ENCODE measurements around the gene PRLR.

Gene PRLR

DNA sequence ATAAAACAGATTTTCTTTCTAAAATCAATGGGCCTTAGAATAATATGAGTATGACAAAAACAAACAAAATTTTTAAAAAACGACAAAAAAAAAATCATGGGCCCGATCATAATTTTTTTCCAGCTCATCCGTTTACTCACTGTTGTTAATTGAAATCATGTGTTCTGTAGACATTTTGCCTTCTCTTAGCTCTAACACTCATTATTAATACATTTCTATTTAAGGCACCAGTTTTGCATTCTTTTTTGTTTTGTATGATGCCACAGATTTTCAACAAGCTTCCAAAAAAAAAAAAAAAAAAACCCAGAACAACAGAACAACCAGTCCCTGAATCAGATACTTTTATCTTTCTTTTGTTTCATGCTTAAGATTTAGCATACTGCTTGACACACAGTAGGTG, 86.4 kb downstream of the PRLR start:
- TF ChIP-seq EZH2 (IDR thresholded peaks at IDR 0.05) (no peak), FOXP2 (optimal IDR thresholded peaks at IDR 0.05; ENCODE audit: control extremely low read depth, extremely low read length, insufficient read depth) (no peak), POLR2AphosphoS5 (IDR thresholded peaks at IDR 0.05; ENCODE audit: borderline replicate concordance, low read depth, low read length) (no peak)
- no peak for DNase-seq (ENCODE audit: low read depth, low spot score)
- Histone ChIP-seq H3K9me3 (ENCODE audit: low read depth, low read length) (no peaks in the 10 kb centered on the region), H3K4me3 (no peak overlapping the region), H3K36me3 (ENCODE audit: insufficient read depth, low read length) (no peaks in the 10 kb centered on the region), H3K9ac (ENCODE audit: insufficient read length) (no peak overlapping the region), H3K27ac (no peak overlapping the region)

DNA sequence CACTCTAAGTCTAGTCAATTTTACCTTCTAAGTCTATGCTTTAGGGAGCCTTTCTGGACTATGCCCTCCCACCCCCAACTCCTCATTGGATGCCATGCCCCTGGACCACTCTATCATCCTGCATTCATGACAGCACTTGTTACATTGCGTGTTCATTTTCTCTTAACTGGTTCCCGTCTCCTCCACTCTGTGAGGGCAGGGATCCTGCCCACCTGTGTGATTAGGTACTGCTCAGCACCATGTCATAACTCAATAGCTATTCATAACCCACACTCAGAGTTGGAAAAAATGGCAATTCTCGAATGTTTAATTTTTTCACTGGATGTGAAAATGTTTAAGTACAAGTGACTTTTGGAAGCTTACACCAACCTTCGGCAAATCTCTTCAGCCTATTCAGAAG, 88.5 kb downstream of the PRLR start:
- no peaks in the 10 kb centered on the region for H3K36me3 ChIP-seq (ENCODE audit: insufficient read depth, low read length)
- H3K4me3 ChIP-seq: no peak overlapping the region
- TF ChIP-seq EZH2 (IDR thresholded peaks at IDR 0.05) (no peak), POLR2AphosphoS5 (IDR thresholded peaks at IDR 0.05; ENCODE audit: borderline replicate concordance, low read depth, low read length) (no peak), FOXP2 (optimal IDR thresholded peaks at IDR 0.05; ENCODE audit: control extremely low read depth, extremely low read length, insufficient read depth) (no peak)
- H3K9ac ChIP-seq (ENCODE audit: insufficient read length): no peak overlapping the region
- no peak overlapping the region for H3K27ac ChIP-seq
- no peak for DNase-seq (ENCODE audit: low read depth, low spot score)
- H3K9me3 ChIP-seq (ENCODE audit: low read depth, low read length): no peaks in the 10 kb centered on the region

- no peak for DNase-seq (ENCODE audit: low read depth, low spot score)
- Histone ChIP-seq H3K9ac (ENCODE audit: insufficient read length) (no peak overlapping the region), H3K4me3 (no peak overlapping the region), H3K27ac (no peak overlapping the region), H3K9me3 (ENCODE audit: low read depth, low read length) (no peaks in the 10 kb centered on the region), H3K36me3 (ENCODE audit: insufficient read depth, low read length) (no peaks in the 10 kb centered on the region)
- no peak for TF ChIP-seq FOXP2 (optimal IDR thresholded peaks at IDR 0.05; ENCODE audit: control extremely low read depth, extremely low read length, insufficient read depth)
- TF ChIP-seq EZH2 (IDR thresholded peaks at IDR 0.05): no peak
- no peak for TF ChIP-seq POLR2AphosphoS5 (IDR thresholded peaks at IDR 0.05; ENCODE audit: borderline replicate concordance, low read depth, low read length)
Measured at GRCh38 chr5:35138232-35138631, 92.1 kb downstream of the PRLR start.

- Histone ChIP-seq H3K27ac (no peak overlapping the region), H3K9ac (ENCODE audit: insufficient read length) (no peak overlapping the region), H3K36me3 (ENCODE audit: insufficient read depth, low read length) (no peaks in the 10 kb centered on the region), H3K9me3 (ENCODE audit: low read depth, low read length) (no peaks in the 10 kb centered on the region), H3K4me3 (no peak overlapping the region)
- DNase-seq (ENCODE audit: low read depth, low spot score): no peak
- no peak for TF ChIP-seq POLR2AphosphoS5 (IDR thresholded peaks at IDR 0.05; ENCODE audit: borderline replicate concordance, low read depth, low read length)
- TF ChIP-seq EZH2 (IDR thresholded peaks at IDR 0.05): no peak
- no peak for TF ChIP-seq FOXP2 (optimal IDR thresholded peaks at IDR 0.05; ENCODE audit: control extremely low read depth, extremely low read length, insufficient read depth)
Measured at GRCh38 chr5:35136386-35136785, 93.9 kb downstream of the PRLR start.

- no peak overlapping the region for H3K4me3 ChIP-seq
- no peak for DNase-seq (ENCODE audit: low read depth, low spot score)
- H3K36me3 ChIP-seq (ENCODE audit: insufficient read depth, low read length): no peaks in the 10 kb centered on the region
- no peak overlapping the region for H3K27ac ChIP-seq
- H3K9ac ChIP-seq (ENCODE audit: insufficient read length): no peak overlapping the region
- H3K9me3 ChIP-seq (ENCODE audit: low read depth, low read length): no peaks in the 10 kb centered on the region
- no peak for TF ChIP-seq EZH2 (IDR thresholded peaks at IDR 0.05)
- no peak for TF ChIP-seq POLR2AphosphoS5 (IDR thresholded peaks at IDR 0.05; ENCODE audit: borderline replicate concordance, low read depth, low read length)
- no peak for TF ChIP-seq FOXP2 (optimal IDR thresholded peaks at IDR 0.05; ENCODE audit: control extremely low read depth, extremely low read length, insufficient read depth)
Measured at GRCh38 chr5:35135239-35135700, 95.0 kb downstream of the PRLR start.

GRCh38 chr5:35134278-35135030, 95.8 kb downstream of the PRLR start:
- no peak for TF ChIP-seq EZH2 (IDR thresholded peaks at IDR 0.05)
- TF ChIP-seq POLR2AphosphoS5 (IDR thresholded peaks at IDR 0.05; ENCODE audit: borderline replicate concordance, low read depth, low read length): no peak
- no peak for TF ChIP-seq FOXP2 (optimal IDR thresholded peaks at IDR 0.05; ENCODE audit: control extremely low read depth, extremely low read length, insufficient read depth)
- H3K27ac ChIP-seq: no peak overlapping the region
- H3K9ac ChIP-seq (ENCODE audit: insufficient read length): no peak overlapping the region
- H3K36me3 ChIP-seq (ENCODE audit: insufficient read depth, low read length): no peaks in the 10 kb centered on the region
- no peaks in the 10 kb centered on the region for H3K9me3 ChIP-seq (ENCODE audit: low read depth, low read length)
- no peak overlapping the region for H3K4me3 ChIP-seq
- no peak for DNase-seq (ENCODE audit: low read depth, low spot score)

DNA sequence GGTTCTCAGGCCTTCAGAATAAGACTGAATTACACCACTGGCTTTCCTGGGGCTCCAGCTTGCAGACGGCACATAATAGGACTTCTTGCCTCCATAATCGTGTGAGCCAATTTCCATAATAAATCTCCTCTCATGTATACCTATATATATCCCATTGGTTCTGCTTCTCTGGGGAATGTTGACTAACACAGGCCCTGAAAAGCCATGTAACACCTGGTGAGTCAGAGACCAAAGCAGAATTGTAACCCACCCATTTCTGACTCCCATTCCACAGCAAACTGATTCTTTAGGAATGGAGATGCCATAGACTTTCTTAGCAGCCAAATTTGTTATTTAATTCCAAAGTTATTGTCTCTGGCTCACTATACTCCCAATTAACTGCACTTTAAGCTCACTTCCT, 97.1 kb downstream of the PRLR start:
- no peak for DNase-seq (ENCODE audit: low read depth, low spot score)
- H3K36me3 ChIP-seq (ENCODE audit: insufficient read depth, low read length): no peaks in the 10 kb centered on the region
- TF ChIP-seq EZH2 (IDR thresholded peaks at IDR 0.05) (no peak), FOXP2 (optimal IDR thresholded peaks at IDR 0.05; ENCODE audit: control extremely low read depth, extremely low read length, insufficient read depth) (no peak), POLR2AphosphoS5 (IDR thresholded peaks at IDR 0.05; ENCODE audit: borderline replicate concordance, low read depth, low read length) (no peak)
- no peak overlapping the region for H3K27ac ChIP-seq
- no peak overlapping the region for H3K9ac ChIP-seq (ENCODE audit: insufficient read length)
- no peak overlapping the region for H3K4me3 ChIP-seq
- no peaks in the 10 kb centered on the region for H3K9me3 ChIP-seq (ENCODE audit: low read depth, low read length)

DNA sequence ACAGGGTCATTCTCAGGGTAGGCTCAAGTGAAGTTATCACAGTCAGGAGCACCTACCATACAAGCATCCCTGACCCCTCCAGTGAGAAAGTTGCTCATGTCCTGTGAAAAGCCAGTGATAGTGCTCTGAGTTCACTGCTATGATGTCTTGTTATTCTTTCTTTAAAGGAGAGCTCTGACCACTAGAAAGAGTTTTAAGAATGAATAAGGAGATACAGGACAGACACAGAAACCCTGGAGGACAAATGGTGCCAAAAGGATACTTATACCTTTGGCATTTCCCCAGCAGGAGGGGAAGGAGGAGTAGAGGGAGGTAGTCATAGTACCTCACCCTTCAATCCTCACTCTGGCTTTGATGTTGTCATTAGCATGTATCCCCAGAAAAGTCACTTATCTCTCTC, 98.6 kb downstream of the PRLR start:
- Histone ChIP-seq H3K27ac (no peak overlapping the region), H3K4me3 (no peak overlapping the region), H3K9me3 (ENCODE audit: low read depth, low read length) (no peaks in the 10 kb centered on the region), H3K36me3 (ENCODE audit: insufficient read depth, low read length) (no peaks in the 10 kb centered on the region), H3K9ac (ENCODE audit: insufficient read length) (no peak overlapping the region)
- no peak for DNase-seq (ENCODE audit: low read depth, low spot score)
- TF ChIP-seq EZH2 (IDR thresholded peaks at IDR 0.05) (no peak), FOXP2 (optimal IDR thresholded peaks at IDR 0.05; ENCODE audit: control extremely low read depth, extremely low read length, insufficient read depth) (no peak), POLR2AphosphoS5 (IDR thresholded peaks at IDR 0.05; ENCODE audit: borderline replicate concordance, low read depth, low read length) (no peak)

All from SK-N-MC (cell line).